Measurements from ENCODE around the gene MTFR1L.
"Not testable (repeated sequence)": the region's sequence is repeated elsewhere in the genome, so short reads cannot be mapped to it uniquely, and the experiment has no call there.

Gene MTFR1L

DNA sequence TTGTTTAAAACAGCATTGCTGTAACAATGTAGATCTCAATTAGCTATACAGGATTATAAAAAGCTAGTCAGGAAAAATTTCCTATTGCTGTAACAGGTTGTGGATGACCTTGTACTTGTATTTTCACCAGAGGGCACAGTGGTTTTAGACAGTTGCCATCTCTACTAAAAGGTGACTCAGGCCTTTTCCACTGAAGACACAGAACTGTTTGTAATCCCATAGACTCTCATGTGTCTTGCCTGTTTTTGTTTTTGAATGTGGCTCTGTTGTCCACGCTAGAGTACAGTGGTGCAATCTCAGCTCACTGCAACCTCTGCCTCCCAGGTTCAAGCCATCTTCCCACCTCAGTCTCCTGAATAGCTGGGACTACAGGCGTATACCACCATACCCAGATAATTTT, 5.9 kb downstream of the MTFR1L start:
- no peak for DNase-seq (ENCODE audit: low read depth, low spot score)

DNA sequence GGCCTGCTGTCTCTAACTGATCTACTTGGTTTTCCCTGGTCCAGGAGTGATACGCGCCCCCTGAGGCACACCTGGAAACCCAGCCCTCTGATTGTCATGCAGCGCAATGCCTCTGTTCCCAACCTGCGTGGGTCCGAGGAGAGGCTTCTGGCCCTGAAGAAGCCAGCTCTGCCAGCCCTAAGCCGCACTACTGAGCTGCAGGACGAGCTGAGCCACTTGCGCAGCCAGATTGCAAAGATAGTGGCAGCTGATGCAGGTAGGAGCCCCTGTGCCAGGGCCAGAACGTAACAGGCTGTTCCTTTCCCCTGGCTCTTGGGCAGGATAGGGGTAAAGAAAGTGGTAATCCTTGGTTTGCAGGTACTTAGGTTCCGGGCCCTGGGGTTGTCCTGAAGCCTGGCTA, 6.8 kb downstream of the MTFR1L start:
- no peak for DNase-seq (ENCODE audit: low read depth, low spot score)

DNA sequence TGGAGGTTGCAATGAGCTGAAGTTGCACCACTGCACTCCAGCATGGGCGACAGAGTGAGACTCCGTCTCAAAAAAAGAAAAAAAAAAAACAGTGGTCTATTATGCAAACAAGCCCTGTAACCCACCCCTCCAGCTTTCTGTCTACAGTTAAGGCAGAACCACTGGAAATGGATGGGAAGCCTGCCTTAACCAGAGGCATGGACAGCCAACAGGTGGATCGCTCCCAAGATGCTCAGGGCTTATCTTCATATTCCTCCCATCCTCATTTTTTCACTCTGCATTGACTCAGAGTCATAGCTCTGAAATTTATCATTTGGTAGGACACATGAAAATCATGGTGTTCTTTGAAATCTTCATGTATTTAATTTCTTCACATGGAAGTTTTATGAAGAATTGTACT, 8.7 kb downstream of the MTFR1L start:
- no peak for DNase-seq (ENCODE audit: low read depth, low spot score)

DNA sequence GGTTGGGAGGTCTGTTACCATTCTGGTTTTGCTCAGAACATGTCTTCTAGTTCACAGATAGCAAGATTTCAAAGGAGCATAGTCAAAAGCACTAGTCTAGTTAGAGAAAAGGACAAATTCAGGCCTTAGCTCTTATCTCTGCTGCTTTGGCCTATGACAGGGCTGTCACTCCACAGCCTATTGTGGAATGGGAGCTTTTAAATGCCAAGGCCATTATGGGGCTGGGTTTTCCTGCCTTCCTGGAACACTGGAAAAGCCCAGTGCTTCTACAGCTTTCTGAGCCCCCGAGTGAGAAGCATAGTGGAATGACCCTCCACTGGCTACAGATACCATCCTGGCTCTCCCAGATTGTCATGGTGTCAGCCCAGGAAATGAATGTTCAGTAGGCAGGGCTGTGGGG, 9.3 kb downstream of the MTFR1L start:
- DNase-seq (ENCODE audit: low read depth, low spot score) = no peak

DNA sequence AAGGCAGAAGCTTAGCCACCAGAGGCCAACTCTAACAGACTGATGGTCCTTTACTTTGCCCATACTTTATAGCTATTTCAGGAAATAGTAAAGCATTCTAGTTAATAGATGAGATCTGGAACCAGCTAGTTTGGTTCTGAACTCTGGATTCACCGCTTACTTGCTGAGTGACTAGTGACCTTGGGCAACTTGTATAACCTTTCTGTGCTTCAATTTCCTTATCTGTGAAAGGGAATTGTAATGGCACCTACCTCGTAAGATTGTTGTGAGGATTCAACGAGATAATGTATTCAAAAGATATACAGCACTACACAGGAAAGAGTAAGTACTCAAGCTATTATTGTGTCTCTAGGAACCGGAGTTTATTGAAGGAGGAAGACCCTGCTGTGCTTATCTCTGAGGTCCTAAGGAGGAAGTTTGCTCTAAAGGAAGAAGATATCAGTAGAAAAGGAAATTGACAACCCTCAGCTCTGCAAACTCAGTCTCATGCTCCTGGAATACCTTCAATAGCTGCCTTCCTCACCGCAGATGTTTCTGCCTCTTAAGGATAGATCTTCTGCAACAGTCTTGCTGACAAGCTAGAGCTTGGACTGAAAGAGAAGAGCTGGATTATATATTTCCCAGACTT, 11.9 kb downstream of the MTFR1L start:
- DNase-seq (ENCODE audit: low read depth, low spot score) = no peak

GRCh38 chr1:25832336-25833037, 12.7 kb downstream of the MTFR1L start:
- no peak for DNase-seq (ENCODE audit: low read depth, low spot score)

DNA sequence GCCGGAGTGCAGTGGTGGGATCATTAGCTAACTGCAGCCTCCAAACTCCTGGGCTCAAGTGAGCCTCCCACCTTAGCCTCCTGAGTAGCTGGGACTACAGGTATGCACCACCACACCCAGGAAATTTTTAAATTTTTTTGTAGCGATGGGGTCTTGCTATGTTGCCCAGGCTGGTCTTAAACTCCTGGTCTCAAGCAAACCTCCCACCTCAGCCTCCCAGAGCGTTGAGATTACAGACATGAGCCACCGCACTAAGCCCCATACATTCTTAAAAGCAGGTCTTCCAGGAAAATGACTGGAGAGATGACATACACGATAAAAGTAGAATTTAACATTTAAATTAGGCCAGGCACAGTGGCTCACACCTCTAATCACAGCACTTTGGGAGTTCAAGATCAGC, 13.4 kb downstream of the MTFR1L start:
- DNase-seq (ENCODE audit: low read depth, low spot score) = no peak

DNA sequence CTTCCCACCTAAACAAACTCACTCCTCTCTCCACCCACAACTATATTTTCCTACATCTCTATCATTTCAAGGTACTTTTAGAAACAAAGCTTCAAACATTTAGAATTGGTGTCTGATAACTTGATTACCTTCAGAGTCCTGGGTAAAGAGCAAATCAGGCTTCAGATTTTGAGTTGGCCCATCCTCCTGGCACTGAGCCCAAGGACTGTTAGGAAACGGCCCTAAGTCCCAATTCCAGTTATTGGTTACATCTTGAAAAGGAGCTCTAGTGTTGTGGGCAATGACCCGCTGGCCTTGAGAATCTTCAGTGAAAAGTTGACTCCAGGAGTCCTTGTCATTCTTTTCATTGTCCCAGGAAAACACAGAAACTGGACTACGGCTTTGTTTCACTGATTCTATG, 15.1 kb downstream of the MTFR1L start:
- DNase-seq (ENCODE audit: low read depth, low spot score) = no peak

DNA sequence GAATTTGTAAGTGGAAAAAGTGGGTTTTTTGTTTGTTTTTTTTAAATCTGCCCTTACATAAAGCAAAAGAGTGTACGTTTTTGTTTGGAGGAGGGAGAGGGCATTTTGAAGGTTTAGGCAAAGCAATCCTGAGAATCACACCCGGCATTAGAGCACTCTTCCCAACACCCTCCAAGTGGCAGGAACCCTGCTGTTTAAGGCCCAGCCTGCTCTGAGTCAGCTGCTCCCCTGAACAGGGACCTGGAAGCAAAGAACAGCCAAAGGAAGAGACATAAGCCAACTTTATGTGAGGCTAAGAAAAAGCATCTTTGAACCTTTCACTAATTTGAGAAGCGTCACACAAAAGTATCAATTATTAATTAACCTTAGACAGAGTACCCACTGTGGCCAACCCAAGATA, 16.9 kb downstream of the MTFR1L start:
- peak; percentile 10 for DNase-seq (ENCODE audit: low read depth, low spot score)

DNA sequence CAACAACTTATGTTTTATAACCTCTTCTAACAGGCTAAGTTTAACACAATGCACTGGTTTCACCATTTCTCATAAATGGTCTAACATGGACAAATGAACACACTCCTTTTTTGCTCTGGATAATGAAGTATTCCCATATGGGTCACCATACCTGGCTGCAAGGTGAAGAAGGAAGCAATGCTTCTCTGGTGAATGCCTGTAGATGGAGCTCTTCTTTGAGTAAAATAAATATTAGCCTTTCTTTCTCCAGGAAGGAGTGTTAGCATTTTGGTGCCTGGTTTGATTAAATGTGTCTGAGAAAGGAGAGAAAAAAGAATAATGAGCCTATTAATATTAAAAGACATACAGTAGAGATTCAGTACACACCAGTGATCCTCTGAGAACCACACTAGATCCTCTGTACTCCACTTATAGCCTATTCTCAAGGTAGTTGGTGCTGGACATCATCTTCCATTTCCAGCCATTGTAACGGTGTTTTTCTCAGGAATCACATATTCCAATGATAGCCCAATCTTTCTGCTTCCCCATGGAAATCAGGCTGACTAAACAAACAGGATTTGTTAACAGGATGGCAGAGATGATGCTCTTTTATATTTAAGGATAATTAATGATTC, 17.6 kb downstream of the MTFR1L start:
- DNase-seq (ENCODE audit: low read depth, low spot score) = no peak

DNA sequence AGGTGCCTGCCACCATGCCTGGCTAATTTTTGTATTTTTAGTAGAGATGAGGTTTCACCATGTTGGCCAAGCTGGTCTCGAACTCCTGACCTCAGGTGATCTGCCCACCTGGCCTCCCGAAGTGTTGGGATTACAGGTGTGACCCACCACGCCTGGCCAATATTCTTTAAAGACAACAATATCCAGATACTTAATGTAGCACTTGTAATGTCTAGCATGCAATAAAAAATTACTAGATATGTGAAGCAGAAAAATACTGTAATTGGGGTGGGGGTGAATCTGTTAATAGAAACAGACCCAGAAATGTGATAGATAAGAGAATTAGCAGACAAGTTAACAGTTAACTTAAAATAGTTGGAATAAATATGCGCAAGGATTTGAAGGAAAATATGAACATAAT, 20.1 kb downstream of the MTFR1L start:
- DNase-seq (ENCODE audit: low read depth, low spot score) = not testable (repeated sequence)

GRCh38 chr1:25843483-25843882, 23.7 kb downstream of the MTFR1L start:
- DNase-seq (ENCODE audit: low read depth, low spot score) = no peak

GRCh38 chr1:25844536-25845337, 25.0 kb downstream of the MTFR1L start:
- DNase-seq (ENCODE audit: low read depth, low spot score) = no peak

DNA sequence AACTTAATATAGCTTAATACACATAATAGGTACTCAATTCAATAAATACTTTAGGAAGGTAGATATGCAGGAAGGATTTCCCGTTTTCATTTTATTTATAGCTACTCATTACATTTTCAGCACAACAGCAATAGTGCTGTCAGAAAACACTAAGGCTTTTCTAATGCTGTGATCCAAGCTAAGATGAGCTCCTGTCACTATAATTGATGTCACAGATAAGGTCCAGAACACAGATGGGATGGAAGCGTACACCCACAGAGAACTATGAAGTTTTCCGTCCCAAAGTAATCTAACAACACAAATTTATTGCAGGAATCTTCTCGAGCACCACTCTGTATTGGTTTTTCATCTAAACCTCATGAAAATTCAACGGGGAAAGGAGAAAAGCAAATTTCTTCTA, 25.9 kb downstream of the MTFR1L start:
- DNase-seq (ENCODE audit: low read depth, low spot score) = no peak

- no peak for DNase-seq (ENCODE audit: low read depth, low spot score)
Observed at GRCh38 chr1:25847929-25848328, 28.2 kb downstream of the MTFR1L start.

DNA sequence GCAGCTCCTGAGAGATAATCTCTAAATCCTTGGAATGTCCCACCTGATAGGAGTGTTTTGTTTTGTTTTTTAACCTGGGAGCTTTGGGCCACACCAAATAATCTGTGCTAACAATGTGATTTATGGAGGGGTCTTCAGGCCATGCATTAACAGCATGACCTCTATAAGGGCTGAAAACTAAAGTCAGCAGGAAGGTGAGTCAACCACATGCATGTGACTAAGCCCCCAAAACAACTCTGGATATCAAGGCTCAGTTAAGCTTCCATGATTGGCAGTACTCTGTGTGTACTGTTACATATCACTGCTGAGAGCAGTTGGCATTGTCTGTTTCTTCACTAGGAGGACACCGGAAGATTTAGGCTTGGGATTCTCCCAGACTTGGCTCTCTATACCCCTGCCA, 28.8 kb downstream of the MTFR1L start:
- no peak for DNase-seq (ENCODE audit: low read depth, low spot score)

- no peak for DNase-seq (ENCODE audit: low read depth, low spot score)
Observed at GRCh38 chr1:25854554-25854953, 34.8 kb downstream of the MTFR1L start.

- no peak for DNase-seq (ENCODE audit: low read depth, low spot score)
Observed at GRCh38 chr1:25856856-25857255, 37.1 kb downstream of the MTFR1L start.

- no peak for DNase-seq (ENCODE audit: low read depth, low spot score)
Observed at GRCh38 chr1:25858494-25858893, 38.7 kb downstream of the MTFR1L start.

- DNase-seq (ENCODE audit: low read depth, low spot score) = peak; percentile 47
Observed at GRCh38 chr1:25858906-25859789, 39.4 kb downstream of the MTFR1L start, which contains the start of gene AUNIP. TSS of gene AUNIP (minus strand) at chr1:25859457. CDS start at chr1:25859357, 100 bp downstream.
